Fibroblast of skin of right quadriceps (primary cell): Measurements from ENCODE around the gene SPATA3.

ENCODE experiments used
- DNase-seq: peaks from one replicate; pipeline ENCODE4 v3.0.0-alpha.2; 2013

SPATA3 gene

GRCh38 chr2:230968921-230969658 lies 26.8 kb upstream of the SPATA3 start:
- no peak for DNase-seq

- DNase-seq = no peak
Observed at GRCh38 chr2:230969659-230970015, 26.3 kb upstream of the SPATA3 start.

- no peak for DNase-seq
Observed at GRCh38 chr2:230972046-230972445, 23.9 kb upstream of the SPATA3 start.

GRCh38 chr2:230974096-230974913 lies 21.6 kb upstream of the SPATA3 start:
- DNase-seq = peak; percentile 48

GRCh38 chr2:230975927-230976326 lies 20.0 kb upstream of the SPATA3 start:
- no peak for DNase-seq

GRCh38 chr2:230976671-230977171 lies 19.2 kb upstream of the SPATA3 start:
- no peak for DNase-seq

GRCh38 chr2:230980468-230980867 lies 15.5 kb upstream of the SPATA3 start:
- no peak for DNase-seq

GRCh38 chr2:230981704-230982103 lies 14.2 kb upstream of the SPATA3 start:
- DNase-seq = no peak

GRCh38 chr2:230982126-230982525 lies 13.8 kb upstream of the SPATA3 start:
- no peak for DNase-seq

GRCh38 chr2:230982528-230982927 lies 13.4 kb upstream of the SPATA3 start:
- no peak for DNase-seq

- no peak for DNase-seq
Observed at GRCh38 chr2:230983566-230983965, 12.4 kb upstream of the SPATA3 start.

- DNase-seq = no peak
Observed at GRCh38 chr2:230984393-230985220, 11.3 kb upstream of the SPATA3 start.

- DNase-seq = no peak
Observed at GRCh38 chr2:230985519-230986231, 10.2 kb upstream of the SPATA3 start.

GRCh38 chr2:230986520-230987136 lies 9.3 kb upstream of the SPATA3 start:
- no peak for DNase-seq

- peak; percentile 48 for DNase-seq
Observed at GRCh38 chr2:230987137-230988020, 8.5 kb upstream of the SPATA3 start.

GRCh38 chr2:230989731-230990130 lies 6.2 kb upstream of the SPATA3 start:
- DNase-seq = no peak

GRCh38 chr2:230990131-230990898 lies 5.6 kb upstream of the SPATA3 start:
- DNase-seq = no peak

GRCh38 chr2:230990899-230991150 lies 5.1 kb upstream of the SPATA3 start:
- no peak for DNase-seq

- DNase-seq = no peak
Observed at GRCh38 chr2:230991598-230991997, 4.3 kb upstream of the SPATA3 start.

- DNase-seq = no peak
Observed at GRCh38 chr2:230996661-230997060, 740 bp downstream of the SPATA3 start.

- DNase-seq = no peak
Observed at GRCh38 chr2:230998882-230999281, 3.0 kb downstream of the SPATA3 start.
